Liver (tissue), 9 donors: ENCODE results near the gene TBC1D3B. TPM values are rescaled to one million over a fixed set of nuclear protein-coding genes. Genes with fewer than 3 reads are reported as not detected.
"Not testable (repeated sequence)": the region's sequence is repeated elsewhere in the genome, so short reads cannot be mapped to it uniquely, and the experiment has no call there.

Source experiments
- DNase-seq: peaks from one replicate; pipeline ENCODE4 v3.0.0-alpha.2; 2017; ENCODE audit warnings: low spot score
- H3K27ac ChIP-seq, 2 donors: one replicate each; pipeline ENCODE4 v1.7.0; 2013; ENCODE audit warnings: inconsistent platforms in 2 of 2, low read length in 2 of 2, control low read depth in 1 of 2, low read depth in 1 of 2, mild to moderate bottlenecking in 1 of 2
- H3K27me3 ChIP-seq, 4 donors: one replicate each; pipeline versions ENCODE4 v1.6.1 to v1.7.0; 2013; ENCODE audit warnings: low read length in 3 of 4, inconsistent platforms in 1 of 4, mild to moderate bottlenecking in 1 of 4, moderate library complexity in 1 of 4; ENCODE audit not compliant: control insufficient read depth in 4 of 4, insufficient read depth in 4 of 4
- H3K36me3 ChIP-seq, 4 donors: one replicate each; pipeline versions ENCODE4 v1.6.1 to v1.7.0; 2013; ENCODE audit warnings: low read length in 3 of 4, mild to moderate bottlenecking in 3 of 4, low read depth in 1 of 4, moderate library complexity in 1 of 4; ENCODE audit not compliant: control insufficient read depth in 4 of 4, insufficient read depth in 3 of 4
- H3K4me1 ChIP-seq, 4 donors: one replicate each; pipeline versions ENCODE4 v1.6.1 to v1.7.0; 2013; ENCODE audit warnings: low read length in 3 of 4, mild to moderate bottlenecking in 3 of 4, moderate library complexity in 1 of 4; ENCODE audit not compliant: control insufficient read depth in 4 of 4, insufficient read depth in 4 of 4
- H3K4me3 ChIP-seq, 3 donors: one replicate each; pipeline versions ENCODE4 v1.6.1 to v1.7.0; 2013; ENCODE audit warnings: low read length in 3 of 3, control low read depth in 1 of 3, low read depth in 1 of 3, mild to moderate bottlenecking in 1 of 3
- H3K9ac ChIP-seq, 2 donors: one replicate each; pipeline ENCODE4 v1.7.0; 2013; ENCODE audit warnings: low read length in 2 of 2, mild to moderate bottlenecking in 2 of 2, moderate library complexity in 2 of 2, control low read depth in 1 of 2, low read depth in 1 of 2
- H3K9me3 ChIP-seq, 4 donors: one replicate each; pipeline versions ENCODE4 v1.6.1 to v1.7.0; 2013; ENCODE audit warnings: low read length in 3 of 4; ENCODE audit not compliant: control insufficient read depth in 4 of 4
- EGR1 ChIP-seq, 2 donors: IDR thresholded peaks; 2 replicates each; pipeline ENCODE4 v1.6.1; 2016 to 2018; ENCODE audit warnings: antibody characterized with exemption in 2 of 2, low read depth in 2 of 2
- FOXA2 ChIP-seq: IDR thresholded peaks from 2 replicates; pipeline ENCODE4 v1.6.1; 2016; ENCODE audit warnings: antibody characterized with exemption
- HNF4A ChIP-seq, 2 donors: conservative IDR thresholded peaks; 2 replicates each; pipeline ENCODE4 v1.6.1; 2016; ENCODE audit warnings: antibody characterized with exemption in 2 of 2, mild to moderate bottlenecking in 2 of 2
- HNF4G ChIP-seq: IDR thresholded peaks from 2 replicates; pipeline ENCODE4 v1.6.1; 2016; ENCODE audit warnings: antibody characterized with exemption
- JUND ChIP-seq, 2 donors: IDR thresholded peaks; 2 replicates each; pipeline ENCODE4 v1.6.1; 2016; ENCODE audit warnings: antibody characterized with exemption in 2 of 2
- MAX ChIP-seq: IDR thresholded peaks from 2 replicates; pipeline ENCODE4 v1.6.1; 2016; ENCODE audit warnings: antibody characterized with exemption
- RAD21 ChIP-seq, 2 donors: IDR thresholded peaks; 2 replicates each; pipeline ENCODE4 v1.6.1; 2016; ENCODE audit warnings: antibody characterized with exemption in 2 of 2, mild to moderate bottlenecking in 2 of 2
- SP1 ChIP-seq: IDR thresholded peaks from 2 replicates; pipeline ENCODE4 v1.6.1; 2018; ENCODE audit warnings: antibody characterized with exemption, mild to moderate bottlenecking
- YY1 ChIP-seq: IDR thresholded peaks from 2 replicates; pipeline ENCODE4 v1.6.1; 2016; ENCODE audit warnings: antibody characterized with exemption, mild to moderate bottlenecking
- WGBS: extraction: QIAGEN DNeasy Blood & Tissue Kit; methylation state at CpG from one replicate; pipeline ENCODE4 v1.1.7; 2013; 5-methylcytosine and 5-hydroxymethylcytosine counted together
- polyA plus RNA-seq, 2 donors: library from polyadenylated mRNA; stranded (reverse) in 1 of 2; unstranded in 1 of 2; fragments of 200-250 nt in 1 of 2; fragments of >200 nt in 1 of 2; fragmentation: Nextera tagmentation in 1 of 2; extraction: Ambion mirVana in 1 of 2; gene quantifications; one replicate each; pipeline versions ENCODE4 v1.2.1 to v1.2.3, GENCODE V29; 2013 to 2015
- total RNA-seq, 2 donors: library from RNA; depleted of rRNA; stranded (reverse); fragments of >200 nt; gene quantifications; one replicate each; pipeline ENCODE4 v1.2.3, GENCODE V29; 2014
- TF ChIP-seq, protein P1 (sequence below): fragments of 150-350 bp; IDR thresholded peaks from 2 replicates; pipeline ENCODE4 v1.5.1; 2017; ENCODE audit warnings: improper control_type of control experiment, low read depth, low read length; ENCODE audit not compliant: missing input control
- TF ChIP-seq, protein P2 (sequence below): IDR thresholded peaks from 2 replicates; pipeline ENCODE4 v1.6.1; 2016; ENCODE audit warnings: antibody characterized with exemption
- donor health status: healthy.
- donor health status: healthy.
- donor health status: healthy.
- donor health status: healthy.
- donor health status: healthy.

The TBC1D3B gene
- total and polyA plus RNA-seq, 4 donors = 0.42 to 1.8 (median 0.61) TPM

- WGBS = 79% methylated on average over 5 of the region's 5 CpGs
- H3K36me3 ChIP-seq, DNase-seq, H3K4me3 ChIP-seq, H3K9me3 ChIP-seq, H3K27me3 ChIP-seq, H3K9ac ChIP-seq: not testable (repeated sequence)
- Histone ChIP-seq H3K27ac (peak overlapping the region in 1 of 2 donors; percentile 3), H3K4me1 (peaks cover 13 to 40% (median 30%) of the 10 kb centered on the region in 4 donors)
Observed at GRCh38 chr17:36189993-36190392, 13.6 kb upstream of the TBC1D3B start.

- H3K27me3 ChIP-seq = no peaks in the 10 kb centered on the region
- H3K9me3 ChIP-seq = no peaks in the 10 kb centered on the region
- WGBS = 63% methylated on average over 7 of the region's 7 CpGs
- no peak overlapping the region for H3K4me3 ChIP-seq
- H3K9ac ChIP-seq = no peak overlapping the region
- peak overlapping the region; percentile 1 to 56 for H3K27ac ChIP-seq
- no peak for DNase-seq
- no peaks in the 10 kb centered on the region for H3K36me3 ChIP-seq
- peaks cover 13 to 36% (median 25%) of the 10 kb centered on the region in 4 donors for H3K4me1 ChIP-seq
- peak in 1 of 2 donors; percentile 28 for TF ChIP-seq JUND (IDR thresholded peaks at IDR 0.05)
- no peak for TF ChIP-seq FOXA2
- TF ChIP-seq RAD21 (IDR thresholded peaks at IDR 0.05) = no peak
Observed at GRCh38 chr17:36188891-36189306, 12.5 kb upstream of the TBC1D3B start.

DNA sequence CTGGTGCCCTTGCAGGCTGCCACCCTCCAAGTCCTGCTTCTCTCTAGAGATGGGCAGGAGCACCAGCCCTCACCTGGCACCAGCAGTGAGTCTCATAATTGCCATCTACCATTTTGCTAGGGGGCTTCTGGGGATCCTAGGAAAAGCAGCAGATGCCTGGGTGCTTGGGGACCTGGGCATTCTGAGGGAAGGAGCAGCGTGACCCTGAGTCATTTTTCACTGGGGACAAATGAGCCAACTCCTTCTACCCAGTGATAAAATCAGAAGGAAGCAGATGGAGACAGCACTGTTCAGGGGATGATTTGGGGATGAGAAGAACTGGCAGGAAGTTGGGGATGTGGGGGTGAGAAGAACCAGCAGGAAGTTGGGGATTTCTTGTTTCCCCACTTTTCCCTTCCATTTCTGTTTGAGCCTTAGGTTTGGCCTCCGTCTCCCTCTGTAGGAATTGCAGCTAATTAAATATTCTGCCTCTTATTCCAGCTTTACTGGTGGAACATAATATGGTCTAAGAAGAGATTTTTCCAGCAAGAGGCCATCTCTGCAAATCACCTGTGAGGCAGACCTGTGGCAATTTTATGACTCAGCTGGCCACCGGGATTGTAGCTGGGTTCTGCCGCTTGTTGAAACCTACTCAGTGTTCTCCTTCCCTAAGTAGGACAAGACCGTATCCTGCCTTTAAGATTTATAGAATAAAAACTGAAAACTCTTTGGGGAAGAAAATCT, 11.7 kb upstream of the TBC1D3B start:
- not testable (repeated sequence) for H3K27me3 ChIP-seq, H3K9me3 ChIP-seq, H3K36me3 ChIP-seq, DNase-seq, H3K4me3 ChIP-seq
- WGBS = 72% methylated on average over 5 of the region's 5 CpGs
- peaks cover 15 to 35% (median 22%) of the 10 kb centered on the region in 4 donors for H3K4me1 ChIP-seq
- peak overlapping the region; percentile 55 to 56 for H3K27ac ChIP-seq
- peak overlapping the region in 1 of 2 donors; percentile 16 for H3K9ac ChIP-seq

GRCh38 chr17:36186810-36187763, 10.7 kb upstream of the TBC1D3B start:
- Histone ChIP-seq H3K9ac (peak overlapping the region in 1 of 2 donors; percentile 42), H3K4me1 (peaks cover 9 to 31% (median 20%) of the 10 kb centered on the region in 4 donors), H3K27ac (peak overlapping the region; percentile 19 to 56)
- WGBS = 67% methylated on average over 13 of the region's 13 CpGs
- not testable (repeated sequence) for H3K36me3 ChIP-seq, H3K9me3 ChIP-seq, H3K4me3 ChIP-seq, H3K27me3 ChIP-seq, DNase-seq

DNA sequence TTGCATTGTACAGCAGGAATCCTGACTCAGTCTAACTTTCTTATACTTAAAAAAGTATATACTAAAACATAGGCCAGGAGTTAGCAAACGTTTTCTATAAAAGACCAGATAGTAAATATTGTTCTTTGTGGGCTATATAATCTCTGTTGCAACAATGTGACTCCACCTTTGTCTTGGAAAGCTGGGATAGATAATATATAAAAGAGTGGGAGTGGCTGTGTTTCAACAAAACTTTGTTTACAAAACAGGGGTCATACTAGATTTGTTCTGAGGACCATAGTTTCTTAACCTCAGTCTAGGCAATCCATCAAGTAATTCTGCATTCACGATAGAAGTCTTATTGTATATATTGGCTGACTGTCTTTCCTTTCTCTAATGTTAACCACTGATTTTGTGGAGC, 9.0 kb upstream of the TBC1D3B start:
- Histone ChIP-seq H3K4me1 (peaks cover 7 to 25% (median 15%) of the 10 kb centered on the region in 4 donors), H3K27me3 (no peaks in the 10 kb centered on the region), H3K36me3 (no peaks in the 10 kb centered on the region), H3K9ac (peak overlapping the region in 1 of 2 donors; percentile 2), H3K9me3 (no peaks in the 10 kb centered on the region), H3K4me3 (no peak overlapping the region), H3K27ac (no peak overlapping the region)
- DNase-seq = no peak
- WGBS = 44% methylated on average over 2 of the region's 2 CpGs
- TF ChIP-seq, protein P1, sequence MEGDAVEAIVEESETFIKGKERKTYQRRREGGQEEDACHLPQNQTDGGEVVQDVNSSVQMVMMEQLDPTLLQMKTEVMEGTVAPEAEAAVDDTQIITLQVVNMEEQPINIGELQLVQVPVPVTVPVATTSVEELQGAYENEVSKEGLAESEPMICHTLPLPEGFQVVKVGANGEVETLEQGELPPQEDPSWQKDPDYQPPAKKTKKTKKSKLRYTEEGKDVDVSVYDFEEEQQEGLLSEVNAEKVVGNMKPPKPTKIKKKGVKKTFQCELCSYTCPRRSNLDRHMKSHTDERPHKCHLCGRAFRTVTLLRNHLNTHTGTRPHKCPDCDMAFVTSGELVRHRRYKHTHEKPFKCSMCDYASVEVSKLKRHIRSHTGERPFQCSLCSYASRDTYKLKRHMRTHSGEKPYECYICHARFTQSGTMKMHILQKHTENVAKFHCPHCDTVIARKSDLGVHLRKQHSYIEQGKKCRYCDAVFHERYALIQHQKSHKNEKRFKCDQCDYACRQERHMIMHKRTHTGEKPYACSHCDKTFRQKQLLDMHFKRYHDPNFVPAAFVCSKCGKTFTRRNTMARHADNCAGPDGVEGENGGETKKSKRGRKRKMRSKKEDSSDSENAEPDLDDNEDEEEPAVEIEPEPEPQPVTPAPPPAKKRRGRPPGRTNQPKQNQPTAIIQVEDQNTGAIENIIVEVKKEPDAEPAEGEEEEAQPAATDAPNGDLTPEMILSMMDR = no peak
- TF ChIP-seq MAX (no peak), EGR1 (IDR thresholded peaks at IDR 0.05; ENCODE audit: low read depth in 2 of 2) (no peak), HNF4A (conservative IDR thresholded peaks at IDR 0.05) (no peak), HNF4G (no peak), YY1 (no peak), FOXA2 (no peak), SP1 (no peak), JUND (IDR thresholded peaks at IDR 0.05) (no peak)
- TF ChIP-seq, protein P2, sequence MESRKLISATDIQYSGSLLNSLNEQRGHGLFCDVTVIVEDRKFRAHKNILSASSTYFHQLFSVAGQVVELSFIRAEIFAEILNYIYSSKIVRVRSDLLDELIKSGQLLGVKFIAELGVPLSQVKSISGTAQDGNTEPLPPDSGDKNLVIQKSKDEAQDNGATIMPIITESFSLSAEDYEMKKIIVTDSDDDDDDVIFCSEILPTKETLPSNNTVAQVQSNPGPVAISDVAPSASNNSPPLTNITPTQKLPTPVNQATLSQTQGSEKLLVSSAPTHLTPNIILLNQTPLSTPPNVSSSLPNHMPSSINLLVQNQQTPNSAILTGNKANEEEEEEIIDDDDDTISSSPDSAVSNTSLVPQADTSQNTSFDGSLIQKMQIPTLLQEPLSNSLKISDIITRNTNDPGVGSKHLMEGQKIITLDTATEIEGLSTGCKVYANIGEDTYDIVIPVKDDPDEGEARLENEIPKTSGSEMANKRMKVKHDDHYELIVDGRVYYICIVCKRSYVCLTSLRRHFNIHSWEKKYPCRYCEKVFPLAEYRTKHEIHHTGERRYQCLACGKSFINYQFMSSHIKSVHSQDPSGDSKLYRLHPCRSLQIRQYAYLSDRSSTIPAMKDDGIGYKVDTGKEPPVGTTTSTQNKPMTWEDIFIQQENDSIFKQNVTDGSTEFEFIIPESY = no peak
